Midbrain (tissue), 1 donor: ENCODE results near the gene PAK5.

Source experiments
- DNase-seq: peaks from one replicate; lab custom pipeline; 2025; lab: John Stamatoyannopoulos, UW

The PAK5 gene

DNA sequence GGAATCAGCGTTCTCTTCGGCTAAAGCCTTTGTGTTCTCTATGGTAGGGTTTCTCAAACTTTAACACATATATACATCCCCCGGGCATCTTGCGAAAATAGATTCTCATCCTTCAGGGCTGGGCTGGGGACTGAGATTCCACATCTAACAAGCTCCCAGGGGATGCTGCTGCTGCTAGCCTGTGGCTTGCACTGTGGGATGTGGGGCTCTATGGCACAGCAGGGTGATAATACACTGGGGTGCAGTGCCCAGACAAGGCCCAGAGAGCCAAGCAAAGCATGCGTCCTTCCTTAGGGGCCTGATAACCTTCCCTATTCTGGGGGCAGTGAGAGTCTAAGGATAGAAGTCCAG is 222.4 kb downstream of the PAK5 start:
- DNase-seq, result no peak

DNA sequence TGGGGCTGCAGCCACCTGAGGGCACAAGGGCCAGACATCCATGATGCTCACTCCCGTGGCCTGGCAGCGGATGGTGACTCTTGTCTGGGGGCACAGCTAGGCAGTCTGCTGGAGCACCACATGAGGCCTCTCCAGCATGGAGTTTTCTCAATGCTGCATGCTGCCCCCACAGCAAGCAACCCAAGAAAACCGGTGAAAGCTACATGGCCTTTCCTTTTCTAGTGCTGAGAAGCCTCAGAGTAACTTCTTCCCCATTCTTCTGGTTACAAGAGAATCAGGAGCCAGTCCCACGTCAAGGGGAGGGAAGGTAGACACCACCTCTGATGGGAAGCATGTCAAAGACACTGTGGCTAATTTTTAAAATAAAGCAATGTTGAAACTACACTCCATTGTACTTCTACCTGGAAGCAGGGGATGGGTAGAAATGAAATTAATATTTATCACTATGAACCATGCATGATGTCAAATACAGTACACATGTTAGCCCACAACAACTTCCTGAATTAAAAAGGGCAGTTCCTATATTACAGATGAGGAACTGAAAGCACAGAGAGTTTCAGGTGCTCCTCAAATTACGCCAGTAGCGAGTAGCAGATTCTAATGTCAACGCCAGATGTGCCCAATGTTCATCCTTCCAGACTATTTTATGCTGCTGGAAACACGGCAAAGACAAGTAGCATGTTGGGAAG is 223.0 kb downstream of the PAK5 start:
- no peak for DNase-seq

DNA sequence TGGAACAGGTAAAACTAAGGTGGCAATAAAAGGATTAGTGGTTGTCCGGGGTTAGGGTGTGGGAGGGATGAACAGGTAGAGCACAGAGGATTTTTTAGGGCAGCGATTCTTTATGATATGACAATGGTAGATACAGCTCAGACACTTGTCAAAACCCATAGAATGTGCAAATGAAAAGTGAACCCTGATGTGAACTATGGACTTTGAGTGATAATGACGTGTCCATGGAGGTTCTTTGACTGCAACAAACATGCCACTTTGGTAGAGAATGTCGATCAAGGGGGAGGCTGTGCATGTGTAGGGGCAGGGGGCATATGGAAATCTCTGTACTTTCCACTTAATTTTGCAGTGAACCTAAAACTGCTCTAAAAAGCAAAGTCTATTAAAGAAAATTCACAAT is 223.8 kb downstream of the PAK5 start:
- DNase-seq, result no peak

DNA sequence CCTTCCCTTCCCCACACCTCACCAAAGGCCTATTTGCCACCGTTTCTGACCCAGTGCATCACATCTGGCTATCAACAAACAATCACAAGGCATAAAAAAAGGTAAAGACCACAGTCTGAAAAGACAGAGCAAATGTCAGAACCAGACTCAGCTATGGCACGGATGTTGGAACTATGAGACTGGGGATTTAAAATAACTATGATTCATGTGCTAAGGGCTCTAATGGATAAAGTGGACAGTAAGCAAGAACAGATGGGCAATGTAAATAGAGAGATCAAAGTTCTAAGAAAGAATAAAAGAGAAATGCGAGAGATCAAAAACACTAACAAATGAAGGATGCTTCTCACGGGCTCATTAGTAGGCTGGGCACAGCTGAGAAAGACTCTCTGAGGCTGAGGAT is 225.0 kb downstream of the PAK5 start:
- no peak for DNase-seq

DNA sequence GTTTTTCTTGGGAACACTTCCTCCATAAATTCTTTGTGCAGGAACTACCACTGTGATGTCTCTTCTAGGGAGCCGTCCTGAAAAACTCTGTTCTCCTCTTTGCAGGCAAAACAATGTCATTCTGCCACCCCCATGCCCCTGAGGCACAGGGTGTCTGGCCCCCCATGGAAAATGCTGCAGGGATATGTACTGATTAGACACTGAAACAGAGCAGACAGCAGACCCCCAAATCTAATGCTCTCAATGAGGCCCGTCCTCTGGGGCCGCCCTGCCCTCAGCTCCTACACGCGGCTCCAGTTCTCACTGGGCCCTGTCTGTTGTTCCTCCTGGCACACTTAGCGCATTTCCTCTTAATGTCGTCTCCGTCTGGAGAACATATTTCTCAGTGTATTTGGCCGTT is 227.0 kb downstream of the PAK5 start:
- DNase-seq, result no peak

DNA sequence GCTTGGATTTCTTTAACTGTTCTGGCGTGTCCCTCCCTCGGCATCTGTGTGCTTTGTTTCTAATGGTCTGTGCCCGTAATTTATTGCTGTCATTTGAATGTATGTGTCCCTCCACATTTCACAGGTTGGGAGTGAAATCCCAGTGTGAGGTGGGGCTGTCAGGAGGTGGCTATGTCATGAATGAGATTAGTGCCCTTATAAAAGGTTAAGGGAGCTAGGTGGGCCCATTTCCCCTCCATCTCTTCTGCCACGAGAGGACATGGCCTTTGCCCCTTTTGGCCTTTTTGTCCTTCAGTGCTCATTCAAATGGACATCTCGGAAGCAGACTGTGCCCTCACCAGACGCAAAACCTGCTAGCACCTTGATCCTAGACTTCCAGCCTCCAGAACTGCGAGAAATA is 228.2 kb downstream of the PAK5 start:
- no peak for DNase-seq

DNA sequence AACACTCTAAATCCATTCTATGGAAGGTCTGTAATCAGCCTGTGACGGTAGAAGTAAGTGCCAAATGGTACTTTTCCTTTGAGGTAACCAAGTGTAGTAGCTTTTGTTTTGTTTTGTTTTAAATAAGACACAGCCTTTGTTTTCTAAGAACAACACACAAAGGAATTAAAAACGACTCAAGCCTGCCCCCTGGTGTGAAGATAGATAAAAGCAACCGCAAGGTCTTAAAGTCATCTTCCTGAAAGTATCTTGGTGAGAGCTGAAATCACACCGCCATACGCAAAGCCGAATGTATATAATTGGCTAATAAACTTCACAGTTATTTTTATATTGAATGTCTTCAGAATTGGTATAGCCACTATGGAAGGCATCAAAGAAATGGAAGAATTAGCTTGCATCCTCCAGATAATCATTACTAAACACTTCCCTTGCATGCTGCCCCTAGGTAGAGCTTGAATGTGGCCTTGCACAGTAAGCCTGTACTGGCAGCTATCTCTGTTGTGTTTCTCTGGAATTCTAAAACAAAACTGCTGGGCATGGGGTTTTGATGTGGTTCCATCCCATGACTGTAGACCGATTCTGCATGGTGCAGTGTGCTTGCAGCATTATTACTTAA is 228.9 kb downstream of the PAK5 start:
- DNase-seq, result peak; percentile 81

DNA sequence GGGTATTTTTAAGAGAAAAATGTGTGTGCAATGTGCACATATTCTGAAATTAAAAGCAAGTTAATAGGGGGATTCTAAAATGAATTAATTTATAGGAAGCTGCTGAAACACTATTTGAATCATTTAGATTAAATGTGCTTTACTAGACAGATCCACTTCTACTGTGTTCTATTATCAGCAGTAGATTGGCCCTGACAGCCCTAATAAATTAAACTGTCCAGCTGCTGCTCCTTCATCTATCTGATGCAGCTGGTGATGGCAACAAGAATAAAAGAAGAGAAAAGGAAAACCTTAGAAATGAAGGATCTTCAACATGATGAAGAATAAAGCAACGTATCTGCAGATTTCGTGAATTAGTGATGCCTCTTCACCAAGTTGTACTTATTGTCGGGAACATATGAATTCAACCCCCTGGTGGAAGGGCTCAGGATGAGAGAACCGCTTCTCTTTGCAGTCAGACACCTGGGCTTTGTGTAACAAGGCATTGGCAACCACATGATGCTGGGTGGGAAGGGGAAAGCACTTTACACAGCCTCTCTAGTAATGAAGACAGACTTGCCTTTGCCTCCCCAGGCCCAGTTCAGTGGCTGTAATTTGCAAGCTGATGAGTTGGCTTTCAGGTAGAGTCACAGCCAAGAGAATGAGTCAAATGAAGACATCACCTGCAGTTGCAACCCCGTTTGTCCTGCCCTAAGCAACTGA is 230.1 kb downstream of the PAK5 start:
- no peak for DNase-seq

DNA sequence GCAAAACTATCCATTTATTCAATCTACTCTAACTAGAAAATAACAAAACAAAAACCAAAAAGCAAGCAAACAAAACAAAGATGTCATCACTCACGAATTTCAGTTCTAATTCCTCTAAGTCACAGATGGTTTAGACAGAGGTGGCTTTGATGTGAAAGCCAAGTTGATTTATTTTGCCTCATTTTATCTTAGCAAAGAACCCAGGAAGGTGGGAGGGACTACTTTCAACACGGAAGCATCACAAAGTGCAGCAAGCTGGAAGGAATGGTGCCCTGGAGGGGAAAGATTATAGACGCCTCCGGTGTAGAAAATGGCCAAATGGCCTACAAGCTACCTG is 236.1 kb downstream of the PAK5 start:
- no peak for DNase-seq

DNA sequence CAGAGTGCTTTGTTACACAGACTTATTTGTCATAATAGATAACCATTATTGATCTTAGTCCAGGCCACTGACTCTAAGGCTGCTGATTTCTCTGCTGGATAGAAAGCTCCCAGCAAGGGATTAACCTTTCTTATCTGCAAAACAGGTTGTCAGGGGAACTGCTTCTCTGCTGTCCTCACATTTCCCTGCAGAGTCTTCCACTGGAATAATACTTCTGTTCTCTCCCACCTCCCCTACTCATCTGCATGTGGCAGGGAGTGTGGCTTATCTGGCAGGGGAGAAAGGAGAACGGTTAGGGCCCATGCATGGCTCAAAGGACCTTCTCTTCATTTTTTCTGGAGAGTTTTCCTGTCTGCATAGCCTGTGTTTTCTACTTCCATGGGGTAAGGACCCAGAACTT is 238.3 kb downstream of the PAK5 start:
- no peak for DNase-seq

DNA sequence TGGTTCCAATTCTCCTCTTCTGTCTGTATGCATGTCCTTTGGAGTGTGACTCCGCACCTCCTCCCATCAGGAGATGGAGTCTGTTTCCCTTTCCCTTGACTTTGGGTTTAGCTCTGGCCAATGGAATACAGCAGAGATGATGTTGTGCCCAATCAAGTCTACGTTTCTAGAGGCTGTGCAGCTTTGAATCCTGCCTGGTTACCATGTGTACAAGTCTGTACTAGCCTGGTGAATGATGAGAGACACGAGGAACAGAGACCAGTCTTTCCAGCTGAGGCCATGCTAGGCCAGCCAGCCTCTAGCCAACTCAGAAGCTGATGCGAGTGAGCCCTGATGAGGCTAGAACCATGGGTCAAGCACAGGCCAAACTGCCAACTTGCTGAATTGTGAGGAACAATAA is 241.3 kb downstream of the PAK5 start:
- DNase-seq, result no peak

DNA sequence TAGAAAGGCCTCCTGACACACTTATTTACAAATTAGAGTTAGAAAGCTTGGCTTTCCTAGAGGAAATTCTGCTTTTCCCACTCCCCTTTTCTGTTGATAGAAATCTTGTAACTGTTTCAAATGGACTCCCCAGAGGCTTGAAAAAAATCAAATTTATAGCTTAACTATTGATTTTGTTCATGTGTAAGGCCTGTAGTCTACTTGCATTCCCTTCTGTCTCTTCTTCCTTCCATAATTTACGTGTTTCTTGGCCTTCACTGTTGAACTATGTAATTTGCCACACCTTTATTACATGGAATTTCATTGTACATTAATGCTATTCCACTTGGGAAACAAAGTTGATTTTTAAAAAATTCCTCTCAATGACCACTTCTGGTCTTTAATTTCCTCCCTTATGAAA is 243.1 kb downstream of the PAK5 start:
- DNase-seq, result no peak

DNA sequence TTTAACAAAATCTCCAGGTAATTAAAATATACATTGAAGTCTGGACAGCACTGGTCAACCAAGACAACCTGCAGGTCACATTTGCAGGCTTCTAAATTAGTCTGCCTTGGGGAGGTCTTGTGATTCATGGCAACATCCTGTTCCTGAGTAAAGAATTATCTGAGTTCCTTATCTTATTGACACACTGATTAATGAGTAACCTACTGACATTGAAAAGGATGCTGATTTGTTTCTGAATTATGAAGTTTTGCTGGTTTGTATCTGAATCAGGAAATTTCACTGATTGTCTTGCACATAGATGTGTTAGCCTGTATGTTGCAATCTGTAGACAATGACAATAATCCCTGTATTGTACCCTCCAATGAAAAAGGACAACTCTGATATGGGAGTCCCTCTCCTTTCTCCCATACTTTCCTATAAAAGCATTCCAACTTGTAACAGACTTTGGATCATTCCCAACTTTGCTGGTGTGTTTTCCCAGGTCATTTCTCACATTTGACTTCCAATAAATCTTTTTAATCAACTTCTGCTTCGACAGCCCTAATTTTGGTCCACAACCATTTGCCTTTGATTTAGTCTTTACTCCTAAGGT is 244.5 kb downstream of the PAK5 start:
- no peak for DNase-seq

DNA sequence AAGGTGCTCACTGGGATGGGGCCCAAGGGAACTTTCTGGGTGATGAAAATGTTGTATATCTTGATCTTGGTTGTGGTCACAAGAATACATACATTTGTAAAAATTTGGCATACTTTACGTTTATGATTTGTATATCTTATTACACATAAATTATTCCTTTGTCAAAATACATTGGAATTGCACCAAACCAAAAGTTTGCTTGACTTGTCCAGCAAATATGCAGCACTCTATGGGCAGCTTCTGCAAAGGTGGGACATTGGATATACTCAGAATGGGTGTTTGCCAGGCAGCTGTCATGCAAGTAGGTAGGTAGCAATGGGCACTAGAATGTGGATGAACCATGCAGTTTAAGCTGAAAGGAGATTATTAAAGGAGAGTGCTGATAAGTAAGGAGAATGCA is 246.5 kb downstream of the PAK5 start:
- DNase-seq, result no peak

DNA sequence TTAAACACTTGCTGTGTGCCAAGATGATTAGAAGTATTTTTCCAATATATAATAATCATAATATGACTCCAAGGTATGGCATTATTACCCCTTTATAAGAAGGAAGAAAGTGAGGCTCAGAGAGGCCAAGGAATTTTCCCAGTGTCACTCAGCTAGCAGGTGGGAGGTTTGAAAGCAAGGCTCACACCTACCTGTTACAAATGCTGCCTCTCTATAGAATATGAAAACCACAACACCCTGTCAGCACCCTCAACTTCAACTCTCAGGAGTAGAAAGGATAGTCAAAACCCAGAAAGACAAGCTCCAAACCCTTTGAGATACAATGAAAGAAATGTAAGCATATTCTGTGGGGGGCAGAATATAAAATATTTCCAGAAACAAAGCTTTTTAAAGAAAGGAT is 247.8 kb downstream of the PAK5 start:
- no peak for DNase-seq

DNA sequence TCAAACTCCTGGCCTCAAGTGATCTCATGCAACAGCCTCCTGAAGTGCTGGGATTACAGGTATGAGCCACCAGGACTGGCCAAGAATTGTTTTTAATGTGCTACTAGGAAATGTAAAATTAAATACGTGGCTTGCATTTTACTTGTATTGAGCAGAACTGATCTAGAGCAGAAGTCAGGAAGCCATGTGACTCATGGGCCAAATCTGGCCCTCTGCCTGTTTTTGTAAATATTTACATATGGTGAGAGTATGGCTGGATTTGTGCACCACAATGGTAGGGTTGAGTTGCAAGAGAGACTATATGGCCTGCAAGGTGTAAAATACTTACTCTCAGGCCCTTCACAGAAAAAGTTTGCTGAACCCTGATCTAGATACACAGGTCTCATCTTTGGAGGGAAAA is 248.7 kb downstream of the PAK5 start:
- no peak for DNase-seq

DNA sequence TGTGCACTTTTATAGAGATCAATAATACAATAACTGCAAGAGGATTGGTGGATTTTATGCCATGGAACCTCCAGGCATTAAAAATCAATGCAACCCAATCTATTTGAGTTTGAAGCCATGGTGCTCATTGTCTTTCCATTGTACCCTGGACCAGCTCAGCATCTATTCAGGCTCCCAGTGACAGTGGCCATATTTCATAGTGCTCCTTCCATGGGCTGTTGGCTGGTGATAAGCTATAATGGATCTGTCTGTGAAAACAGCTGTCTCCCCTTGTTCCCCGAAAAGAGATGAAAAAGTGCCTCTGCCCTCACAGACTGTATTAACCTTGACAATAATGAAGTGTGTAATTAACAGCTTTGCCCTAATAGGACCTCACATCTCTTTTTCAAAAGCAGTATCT is 250.2 kb downstream of the PAK5 start:
- DNase-seq, result no peak

DNA sequence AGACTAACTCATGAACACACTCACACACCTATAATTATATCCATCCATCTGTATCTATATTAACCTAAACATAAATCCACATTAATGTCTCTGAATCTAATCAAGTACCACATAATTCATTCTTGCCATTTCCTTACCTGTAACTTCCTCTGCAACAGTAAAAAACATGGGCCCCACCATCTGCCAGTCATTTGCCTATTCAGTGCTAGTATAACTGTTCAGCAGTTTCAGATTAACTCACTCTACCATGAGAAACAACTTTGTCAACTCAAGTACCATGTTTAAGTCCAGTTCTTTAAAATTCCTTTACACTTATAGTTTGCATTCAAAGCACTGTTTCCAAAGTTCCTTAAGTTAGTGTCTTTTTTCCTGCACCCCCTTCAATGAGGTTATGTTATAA is 255.7 kb downstream of the PAK5 start:
- no peak for DNase-seq

DNA sequence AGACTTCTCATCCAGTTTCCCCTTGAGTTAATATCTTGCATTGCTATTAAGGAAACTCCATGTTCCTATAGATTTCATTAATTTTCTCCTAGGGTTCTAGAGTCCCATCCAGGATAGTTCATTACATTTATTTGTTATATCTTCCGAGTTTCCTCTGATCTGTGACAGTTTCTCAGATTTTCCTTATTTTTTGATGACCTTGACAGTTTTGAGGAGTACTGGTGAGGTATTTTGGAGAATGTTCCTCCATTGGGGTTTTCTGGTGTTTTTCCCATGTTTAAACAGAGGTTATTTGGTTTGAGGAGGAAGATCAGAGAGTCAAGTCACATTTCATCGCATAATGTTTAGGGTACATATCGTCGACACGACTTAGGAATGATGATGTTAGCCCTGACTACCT is 256.7 kb downstream of the PAK5 start:
- DNase-seq, result no peak

DNA sequence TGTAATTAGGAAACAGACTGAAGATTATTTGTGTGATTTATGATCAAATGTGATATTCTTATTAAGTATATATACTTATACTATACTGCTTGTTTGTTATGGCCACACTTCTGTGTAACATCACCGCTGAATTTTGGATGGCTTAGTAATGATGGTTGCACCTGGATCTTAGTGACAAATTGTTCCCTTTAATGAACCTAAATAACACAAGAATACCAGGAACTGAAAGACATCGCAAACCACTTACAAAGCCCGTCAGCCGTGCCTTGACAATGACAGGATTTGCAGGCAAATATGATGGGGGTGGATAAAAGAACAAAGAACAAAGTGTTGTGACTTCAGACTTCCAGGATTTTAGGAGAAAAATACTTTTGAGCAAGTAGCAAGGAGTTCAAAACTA is 257.4 kb downstream of the PAK5 start:
- DNase-seq, result no peak

DNA sequence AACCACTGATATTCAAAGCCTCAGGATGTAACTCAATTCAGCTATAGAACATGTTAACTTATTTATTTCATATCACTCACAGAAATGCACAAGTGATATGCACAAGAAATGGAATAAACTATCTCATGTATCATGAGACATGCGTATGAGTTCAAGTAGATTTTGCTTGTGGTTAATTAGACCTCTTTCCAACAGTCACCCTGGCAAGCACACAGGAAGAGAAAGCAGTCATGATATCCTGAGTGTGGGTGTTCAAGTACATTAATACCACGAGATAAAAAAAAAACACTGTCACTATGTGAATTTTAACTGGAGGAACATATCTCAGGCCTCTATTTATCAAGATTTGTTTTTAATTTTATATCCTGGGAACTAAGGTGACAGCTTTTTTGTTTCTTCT is 260.3 kb downstream of the PAK5 start:
- no peak for DNase-seq

DNA sequence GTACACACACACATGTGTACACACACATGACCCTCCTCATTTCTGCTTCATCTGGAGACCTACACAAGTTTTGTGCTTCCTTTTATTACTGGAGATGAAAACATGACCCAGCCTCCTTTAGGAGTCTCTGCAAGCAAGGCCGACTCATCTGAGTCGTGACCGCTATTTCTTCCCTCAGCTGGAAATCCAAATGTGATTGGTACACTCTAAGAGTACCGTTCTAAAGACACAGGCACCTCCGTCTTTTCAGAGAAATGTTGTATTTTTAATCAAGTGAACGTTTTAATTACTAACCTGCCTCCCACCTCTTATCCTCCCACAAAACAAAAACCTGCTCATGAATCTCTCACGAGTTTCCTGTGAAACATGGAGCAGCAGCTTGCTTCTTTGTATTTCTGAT is 261.5 kb downstream of the PAK5 start:
- no peak for DNase-seq

DNA sequence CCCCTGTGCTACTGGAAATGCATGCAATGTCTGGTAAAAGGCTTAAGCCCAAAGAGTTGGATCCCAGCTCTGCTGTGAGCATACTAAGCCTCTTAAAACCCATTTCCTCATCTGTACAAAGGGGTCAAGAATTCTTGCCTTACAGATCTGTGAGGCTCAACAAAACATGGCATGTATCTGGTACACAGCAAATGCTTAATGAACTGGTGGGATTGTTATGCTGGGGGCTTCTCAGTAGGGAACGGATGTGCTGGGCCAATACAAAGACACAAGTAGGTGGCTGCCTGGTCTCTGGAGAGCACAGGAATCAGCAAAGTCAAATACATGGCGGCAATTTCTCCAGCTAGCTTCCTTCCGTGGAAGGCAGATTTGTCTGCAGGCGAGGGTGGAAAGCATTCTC is 262.2 kb downstream of the PAK5 start:
- no peak for DNase-seq

DNA sequence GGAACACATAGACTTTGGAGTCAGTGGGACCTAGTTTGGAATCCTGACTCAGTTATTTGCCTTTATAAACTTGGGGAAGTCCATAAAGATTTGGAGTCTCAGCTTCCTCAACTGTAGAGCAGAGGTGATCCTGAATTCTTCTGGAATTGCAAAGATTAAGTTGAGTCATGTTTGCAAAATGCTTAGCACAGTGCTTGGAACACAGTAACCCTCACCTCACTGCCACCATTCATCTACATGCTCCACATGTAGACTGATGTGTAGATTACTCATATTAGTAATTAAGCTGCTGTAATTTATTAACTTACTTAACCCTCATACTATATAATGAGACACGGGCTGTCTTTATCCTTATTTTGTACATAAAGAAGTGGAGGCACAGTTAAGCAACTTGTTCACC is 263.0 kb downstream of the PAK5 start:
- no peak for DNase-seq
